HepG2 (cell line): ENCODE data around the gene DTX2. TPM values are rescaled to one million over a fixed set of nuclear protein-coding genes. Genes with fewer than 3 reads are reported as not detected.
"Not testable (repeated sequence)": the region's sequence is repeated elsewhere in the genome, so short reads cannot be mapped to it uniquely, and the experiment has no call there.

Source experiments
- EED ChIP-seq: sonication (generic); formaldehyde crosslinking; IDR thresholded peaks from 2 replicates; pipeline ENCODE4 v1.5.0; 2020; ENCODE audit warnings: mild to moderate bottlenecking, missing genetic modification reagents
- GABPB1 ChIP-seq: IDR thresholded peaks from 2 replicates; pipeline ENCODE4 v1.6.1; 2016; ENCODE audit warnings: mild to moderate bottlenecking, missing genetic modification reagents, moderate library complexity, missing compliant biosample characterization
- GMEB2 ChIP-seq: IDR thresholded peaks from 2 replicates; pipeline ENCODE4 v1.6.1; 2016; ENCODE audit warnings: missing biosample characterization, missing genetic modification reagents, low read depth
- HES4 ChIP-seq: sonication (generic); formaldehyde crosslinking; IDR thresholded peaks from 2 replicates; pipeline ENCODE4 v1.9.0; 2021; ENCODE audit warnings: mild to moderate bottlenecking, missing genetic modification reagents, borderline replicate concordance
- IRF9 ChIP-seq: sonication (generic); formaldehyde crosslinking; IDR thresholded peaks from 2 replicates; pipeline ENCODE4 v1.8.0; 2022; ENCODE audit warnings: missing genetic modification reagents, mild to moderate bottlenecking, borderline replicate concordance
- JUN ChIP-seq: sonication (generic); formaldehyde crosslinking; IDR thresholded peaks from 2 replicates; pipeline ENCODE4 v1.4.0; 2020; ENCODE audit warnings: mild to moderate bottlenecking, missing genetic modification reagents
- KAT7 ChIP-seq: IDR thresholded peaks from 2 replicates; pipeline ENCODE4 v1.6.1; 2018; ENCODE audit warnings: borderline replicate concordance, missing compliant biosample characterization
- NKX3-1 ChIP-seq: sonication (generic); formaldehyde crosslinking; IDR thresholded peaks from 2 replicates; pipeline ENCODE4 v1.5.0; 2020; ENCODE audit warnings: missing genetic modification reagents
- POLR2AphosphoS5 ChIP-seq: IDR thresholded peaks from 2 replicates; pipeline ENCODE4 v1.6.1; 2012; ENCODE audit warnings: low read depth, low read length
- RFXAP ChIP-seq: sonication (generic); formaldehyde crosslinking; IDR thresholded peaks from 2 replicates; pipeline ENCODE4 v1.4.0; 2020; ENCODE audit warnings: missing genetic modification reagents, borderline replicate concordance
- SATB2 ChIP-seq: sonication (generic); formaldehyde crosslinking; IDR thresholded peaks from 2 replicates; pipeline ENCODE4 v1.5.0; 2020; ENCODE audit warnings: missing genetic modification reagents
- SRY ChIP-seq: sonication (generic); formaldehyde crosslinking; IDR thresholded peaks from 2 replicates; pipeline ENCODE4 v1.8.0; 2022; ENCODE audit warnings: mild to moderate bottlenecking, missing genetic modification reagents
- TCF12 ChIP-seq, 2 experiments: fragments of 450-650 bp in 1 of 2; sonication (generic) in 1 of 2; formaldehyde crosslinking in 1 of 2; IDR thresholded peaks; 2 replicates each; pipeline versions ENCODE4 v1.6.1 to v1.8.0; 2017 to 2022; ENCODE audit warnings: antibody characterized with exemption in 1 of 2, mild to moderate bottlenecking in 1 of 2, missing genetic modification reagents in 1 of 2, moderate library complexity in 1 of 2
- ZBTB2 ChIP-seq: sonication (generic); formaldehyde crosslinking; IDR thresholded peaks from 2 replicates; pipeline ENCODE4 v1.8.0; 2022; ENCODE audit warnings: low read depth, missing genetic modification reagents
- ZBTB26 ChIP-seq: IDR thresholded peaks from 2 replicates; pipeline ENCODE4 v1.6.1; 2016; ENCODE audit warnings: missing compliant biosample characterization, missing genetic modification reagents, borderline replicate concordance
- ZNF235 ChIP-seq: sonication (generic); formaldehyde crosslinking; IDR thresholded peaks from 2 replicates; pipeline ENCODE4 v1.8.1; 2023; ENCODE audit warnings: mild to moderate bottlenecking, missing genetic modification reagents, borderline replicate concordance
- ZNF414 ChIP-seq: sonication (generic); formaldehyde crosslinking; IDR thresholded peaks from 2 replicates; pipeline ENCODE4 v1.5.0; 2020; ENCODE audit warnings: missing genetic modification reagents
- ZNF607 ChIP-seq: sonication (generic); formaldehyde crosslinking; IDR thresholded peaks from 2 replicates; pipeline ENCODE4 v1.5.1; 2020; ENCODE audit warnings: missing genetic modification reagents, mild to moderate bottlenecking, borderline replicate concordance
- ZNF615 ChIP-seq: sonication (generic); formaldehyde crosslinking; IDR thresholded peaks from 2 replicates; pipeline ENCODE4 v1.5.0; 2020; ENCODE audit warnings: mild to moderate bottlenecking, missing genetic modification reagents, borderline replicate concordance
- ZNF724P ChIP-seq: sonication (generic); formaldehyde crosslinking; IDR thresholded peaks from 2 replicates; pipeline ENCODE4 v1.8.0; 2022; ENCODE audit warnings: missing genetic modification reagents, borderline replicate concordance
- ZNF883 ChIP-seq: sonication (generic); formaldehyde crosslinking; IDR thresholded peaks from 2 replicates; pipeline ENCODE4 v1.5.1; 2020; ENCODE audit warnings: mild to moderate bottlenecking, missing genetic modification reagents; ENCODE audit errors: not compliant biosample characterization
- polyA plus RNA-seq, 8 experiments: library from polyadenylated mRNA; depleted of rRNA in 3 of 8; stranded (reverse) in 7 of 8; unstranded in 1 of 8; fragments of >200 nt; fragmentation: Illumina TruSeq in 4 of 8; extraction: Trizol in 4 of 8; gene quantifications; 2 replicates each; pipeline versions ENCODE4 v1.2.1 to v1.2.3, GENCODE V29; 2011 to 2016; ENCODE audit warnings: low read depth in 4 of 8, missing spikeins in 1 of 8, mixed read lengths in 1 of 8; ENCODE audit not compliant: insufficient read depth in 1 of 8
- total RNA-seq, 5 experiments: library from RNA; depleted of rRNA; stranded (reverse); fragments of >200 nt; fragmentation: Illumina TruSeq; extraction: Trizol; gene quantifications; 2 replicates each; pipeline ENCODE4 v1.2.3, GENCODE V29; 2016; ENCODE audit warnings: low read depth in 1 of 5

DTX2 gene
- total and polyA plus RNA-seq, 2 of the 13 experiments (the other 11 are each of a cell fraction or from before 2014, with no cell fraction given): 5.5 to 6.2 TPM

GRCh38 chr7:76549025-76549854 lies 87.7 kb downstream of the DTX2 start (continued):
- TF ChIP-seq JUN (CRISPR knock-in tag) (0 out of 2 replicates have a peak, but pooled peaks have one; percentile 30), RFXAP (CRISPR knock-in tag) (peak; percentile 55; the same call in 1 of the 2 replicates), IRF9 (CRISPR knock-in tag) (peak; percentile 81), ZNF883 (CRISPR knock-in tag) (peak; percentile 88), ZNF607 (peak; percentile 82; the same call in 1 of the 2 replicates), KAT7 (CRISPR knock-in tag) (peak; percentile 86), GABPB1 (CRISPR knock-in tag) (peak; percentile 94), HES4 (CRISPR knock-in tag) (peak; percentile 54; the same call in 1 of the 2 replicates), NKX3-1 (CRISPR knock-in tag) (0 out of 2 replicates have a peak, but pooled peaks have one; percentile 8), ZNF414 (CRISPR knock-in tag) (0 out of 2 replicates have a peak, but pooled peaks have one; percentile 30), POLR2AphosphoS5 (peak; percentile 75), SATB2 (CRISPR knock-in tag) (0 out of 2 replicates have a peak, but pooled peaks have one; percentile 66), ZBTB2 (CRISPR knock-in tag) (0 out of 2 replicates have a peak, but pooled peaks have one; percentile 55), EED (CRISPR knock-in tag) (peak; percentile 35; the same call in 1 of the 2 replicates), TCF12 (CRISPR knock-in tag; IDR thresholded peaks at IDR 0.05) (0 out of 2 replicates have a peak, but pooled peaks have one; percentile 36), ZBTB26 (CRISPR knock-in tag) (peak; percentile 19; the same call in 1 of the 2 replicates), ZNF724P (CRISPR knock-in tag) (0 out of 2 replicates have a peak, but pooled peaks have one; percentile 36), GMEB2 (CRISPR knock-in tag) (peak; percentile 94), ZNF235 (CRISPR knock-in tag) (0 out of 2 replicates have a peak, but pooled peaks have one; percentile 25), ZNF615 (0 out of 2 replicates have a peak, but pooled peaks have one; percentile 50), SRY (peak; percentile 74; the same call in 1 of the 2 replicates)
- TF ChIP-seq TCF12 (IDR thresholded peaks at IDR 0.05): not testable (repeated sequence)
